NOMO-1 (cell line): ENCODE data around the gene MBTD1.

Experiments used
- DNase-seq, 2 experiments: peaks; one replicate each; lab custom pipeline; 2025; ENCODE audit not compliant: unreplicated experiment in 2 of 2; lab: John Stamatoyannopoulos, UW

MBTD1 gene

DNA sequence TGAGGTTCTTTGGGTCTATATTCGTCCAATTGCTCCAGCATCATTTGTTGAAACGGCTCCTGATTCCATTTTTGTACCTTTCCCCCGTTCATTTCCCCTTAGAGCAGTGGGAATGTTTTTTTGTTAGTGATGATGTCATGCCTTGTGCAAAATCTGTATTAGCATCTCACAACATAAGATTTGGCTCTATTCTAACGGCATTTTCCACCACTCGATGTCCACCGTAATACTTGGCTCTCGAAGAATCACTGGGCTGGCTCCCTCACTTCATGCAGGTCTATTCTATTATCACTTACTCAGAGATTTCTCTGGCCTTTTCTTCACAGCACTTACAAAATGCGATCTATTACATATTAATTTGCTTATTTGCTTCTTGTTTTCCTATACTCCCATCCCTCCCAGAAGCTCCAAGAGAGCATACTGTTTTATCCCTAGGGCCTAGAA is 107.1 kb downstream of the MBTD1 start:
- DNase-seq = no peak

GRCh38 chr17:51150932-51151331 is 108.9 kb downstream of the MBTD1 start:
- no peak for DNase-seq

DNA sequence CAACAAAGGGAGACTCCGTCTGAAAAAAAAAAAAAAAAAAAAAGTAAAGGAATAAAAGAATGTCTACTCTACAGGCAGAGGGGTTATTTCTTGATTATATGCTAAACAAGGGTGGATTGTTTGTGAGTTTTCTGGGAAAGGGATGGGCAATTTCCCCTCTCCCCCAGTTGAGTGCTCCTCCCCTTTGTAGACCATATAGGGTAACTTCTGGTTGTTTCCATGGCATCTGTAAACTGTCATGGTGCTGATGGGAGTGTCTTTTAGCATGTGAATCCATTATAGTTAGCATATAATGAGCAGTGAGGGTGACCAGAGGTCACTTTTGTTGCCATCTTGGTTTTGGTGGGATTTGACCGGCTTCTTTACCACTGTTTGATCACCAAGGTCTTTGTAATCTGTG is 110.7 kb downstream of the MBTD1 start:
- no peak for DNase-seq

DNA sequence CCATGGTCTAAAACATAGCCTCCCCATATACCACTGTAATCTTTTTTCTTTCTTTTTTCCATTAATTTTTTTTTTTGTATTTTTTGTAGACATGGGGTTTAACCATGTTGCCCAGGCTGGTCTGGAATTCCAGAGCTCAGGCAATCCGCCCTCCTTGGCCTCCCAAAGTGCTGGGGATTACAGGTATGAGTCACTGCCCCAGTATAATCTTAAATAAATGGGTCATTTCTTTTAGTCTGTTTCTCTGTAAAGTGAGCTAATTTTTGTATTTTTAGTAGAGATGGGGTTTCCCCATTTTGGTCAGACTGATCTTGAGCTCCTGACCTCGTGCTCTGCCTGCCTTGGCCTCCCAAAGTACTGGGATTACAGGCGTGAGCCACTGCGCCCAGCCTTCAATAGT is 112.2 kb downstream of the MBTD1 start:
- no peak for DNase-seq

- no peak for DNase-seq
Observed at GRCh38 chr17:51144266-51145022, 115.4 kb downstream of the MBTD1 start.

GRCh38 chr17:51142597-51142996 is 117.3 kb downstream of the MBTD1 start:
- no peak for DNase-seq

- DNase-seq = no peak
Observed at GRCh38 chr17:51135956-51136355, 123.9 kb downstream of the MBTD1 start.

- DNase-seq = no peak
Observed at GRCh38 chr17:51133365-51133764, 126.5 kb downstream of the MBTD1 start.

GRCh38 chr17:51132964-51133319 is 126.9 kb downstream of the MBTD1 start:
- DNase-seq = peak in 1 of 2 experiments; percentile 15

- no peak for DNase-seq
Observed at GRCh38 chr17:51128076-51128475, 131.8 kb downstream of the MBTD1 start.
